HCT116 (cell line): ENCODE measurements around the gene RBBP8NL. TPM values are rescaled to one million over a fixed set of nuclear protein-coding genes. Genes with fewer than 3 reads are reported as not detected.

Source experiments
- ATAC-seq: fragments of 200-7000 bp; cut with Tn5 transposase; 2 replicates; pipeline ENCODE4 v1.9.1; 2020; ENCODE audit warnings: mild to moderate bottlenecking, moderate library complexity
- BruUV-seq: library from RNA; stranded (reverse); fragments of 400-500 nt; replicated peaks from 2 replicates; lab custom pipeline; 2021; lab: Mats Ljungman, UMichigan
- CTCF ChIA-PET: fragments of 300-600 bp; sonication (Branson Sonifier 250); formaldehyde crosslinking; loops from one replicate; lab custom pipeline; 2021; ENCODE audit warnings: antibody characterized with exemption; lab: Charles Lee
- POLR2A ChIA-PET: fragments of 300-600, 350-600 bp; sonication (Branson Sonifier 250); formaldehyde crosslinking; loops from one replicate; lab custom pipeline; 2021; ENCODE audit warnings: antibody characterized with exemption; lab: Charles Lee
- RAD21 ChIA-PET, 2 experiments: fragments of 300-600 bp; sonication (Branson Sonifier 250); formaldehyde crosslinking; loops; one replicate each; lab custom pipeline; 2023; ENCODE audit warnings: low total read pairs in 2 of 2; ENCODE audit not compliant: uncharacterized antibody in 2 of 2, unreplicated experiment in 2 of 2, low non-redundant PET in 1 of 2; lab: Charles Lee
- DNase-seq: peaks from one replicate; pipeline ENCODE4 v3.0.0-alpha.2; 2010; ENCODE audit warnings: low read depth, low spot score
- H2AFZ ChIP-seq: fragments of 200-600 bp; shearing (Covaris generic), sonication (generic); 2 replicates; pipeline ENCODE4 v1.6.1; 2017; ENCODE audit warnings: low read depth, mixed run types, mixed read lengths, antibody characterized with exemption, low read length; ENCODE audit not compliant: poor library complexity, severe bottlenecking
- H3K27ac ChIP-seq: 2 replicates; pipeline ENCODE4 v1.5.1; 2012; ENCODE audit warnings: low read depth, low read length
- H3K27me3 ChIP-seq: fragments of 200-600 bp; sonication (generic); 2 replicates; pipeline ENCODE4 v1.6.1; 2016; ENCODE audit warnings: mixed run types, low read length, mixed read lengths; ENCODE audit not compliant: insufficient read depth
- H3K36me3 ChIP-seq, 2 experiments: fragments of 200-500 bp in 1 of 2; fragments of 200-600 bp in 1 of 2; sonication (Bioruptor generic) in 1 of 2; sonication (generic) in 1 of 2; 2 replicates each; pipeline versions ENCODE4 v1.5.1 to v1.6.1; 2014 to 2016; ENCODE audit warnings: low read length in 2 of 2, inconsistent platforms in 1 of 2, mixed read lengths in 1 of 2, mixed run types in 1 of 2; ENCODE audit not compliant: insufficient read depth in 2 of 2, control insufficient read depth in 1 of 2
- H3K4me1 ChIP-seq, 2 experiments: fragments of 200-600 bp in 1 of 2; sonication (generic) in 1 of 2; 2 replicates each; pipeline versions ENCODE4 v1.5.1 to v1.6.1; 2012 to 2017; ENCODE audit warnings: low read length in 2 of 2, inconsistent platforms in 1 of 2, mild to moderate bottlenecking in 1 of 2, mixed read lengths in 1 of 2, mixed run types in 1 of 2, moderate library complexity in 1 of 2; ENCODE audit not compliant: insufficient read depth in 2 of 2, control insufficient read depth in 1 of 2
- H3K4me2 ChIP-seq: fragments of 200-600 bp; sonication (generic); 2 replicates; pipeline ENCODE4 v1.6.1; 2017; ENCODE audit warnings: mixed run types, low read length, mixed read lengths
- H3K4me3 ChIP-seq, 2 experiments: fragments of 200-600 bp in 1 of 2; sonication (generic) in 1 of 2; replicated peaks in 1 of 2; 2 replicates each; pipeline ENCODE4 v1.5.1; 2011 to 2016; ENCODE audit warnings: low read length in 2 of 2, control low read depth in 1 of 2, low read depth in 1 of 2, mild to moderate bottlenecking in 1 of 2, mixed read lengths in 1 of 2, mixed run types in 1 of 2
- H3K79me2 ChIP-seq: fragments of 200-600 bp; sonication (generic); 2 replicates; pipeline ENCODE4 v1.6.1; 2017; ENCODE audit warnings: mild to moderate bottlenecking, mixed run types, low read length, moderate library complexity, mixed read lengths; ENCODE audit not compliant: insufficient read depth
- H3K9ac ChIP-seq: fragments of 200-600 bp; sonication (generic); 2 replicates; pipeline ENCODE4 v1.6.1; 2016; ENCODE audit warnings: low read length, mixed read lengths
- H3K9me2 ChIP-seq: fragments of 200-600 bp; sonication (generic), shearing (Covaris generic); 2 replicates; pipeline ENCODE4 v1.6.1; 2017; ENCODE audit warnings: mixed run types, mild to moderate bottlenecking, moderate library complexity; ENCODE audit not compliant: insufficient read depth
- H3K9me3 ChIP-seq, 2 experiments: fragments of 200-500 bp in 1 of 2; fragments of 200-600 bp in 1 of 2; sonication (Bioruptor generic) in 1 of 2; sonication (generic) in 1 of 2; 2 replicates each; pipeline ENCODE4 v1.6.1; 2014 to 2017; ENCODE audit warnings: low read length in 2 of 2, mixed read lengths in 2 of 2, inconsistent platforms in 1 of 2, low read depth in 1 of 2, mild to moderate bottlenecking in 1 of 2, mixed run types in 1 of 2, moderate library complexity in 1 of 2; ENCODE audit not compliant: control insufficient read depth in 1 of 2, insufficient read depth in 1 of 2
- H4K20me1 ChIP-seq: fragments of 200-600 bp; sonication (generic), shearing (Covaris generic); 2 replicates; pipeline ENCODE4 v1.6.1; 2017; ENCODE audit warnings: mixed run types, mild to moderate bottlenecking, moderate library complexity; ENCODE audit not compliant: insufficient read depth
- SIN3A ChIP-seq: IDR thresholded peaks from 2 replicates; pipeline ENCODE4 v1.6.1; 2012; ENCODE audit warnings: low read depth
- TCF7L2 ChIP-seq: IDR thresholded peaks from 2 replicates; pipeline ENCODE4 v1.7.0; 2011; ENCODE audit warnings: borderline replicate concordance, inconsistent platforms; ENCODE audit not compliant: insufficient read depth, insufficient read length; ENCODE audit errors: extremely low read depth
- intact Hi-C: fragments of 100-400 bp; cut with micrococcal nuclease; formaldehyde crosslinking; loops from 2 replicates; pipeline ENCODE4 v1.10.0; 2022
- total RNA-seq: library from RNA; stranded (reverse); gene quantifications from one replicate; pipeline ENCODE4 v1.2.1, GENCODE V29; 2021; ENCODE audit not compliant: unreplicated experiment
- TF ChIP-seq, protein P1 (sequence below): IDR thresholded peaks from 2 replicates; pipeline ENCODE4 v1.6.1; 2012
- TF ChIP-seq, protein P2 (sequence below), 3 experiments: fragments of 200-600 bp in 1 of 3; sonication (generic) in 1 of 3; IDR thresholded peaks in 2 of 3; conservative IDR thresholded peaks in 1 of 3; 2 replicates each; pipeline ENCODE4 v1.5.1; 2012 to 2017; ENCODE audit warnings: low read depth in 2 of 3, low read length in 2 of 3, antibody characterized with exemption in 1 of 3, borderline replicate concordance in 1 of 3, control low read depth in 1 of 3, mild to moderate bottlenecking in 1 of 3, mixed read lengths in 1 of 3, mixed run types in 1 of 3, moderate library complexity in 1 of 3; ENCODE audit not compliant: insufficient read depth in 1 of 3

The RBBP8NL gene
- total RNA-seq, 1 experiment from 2014 or later = 0.59 TPM

DNA sequence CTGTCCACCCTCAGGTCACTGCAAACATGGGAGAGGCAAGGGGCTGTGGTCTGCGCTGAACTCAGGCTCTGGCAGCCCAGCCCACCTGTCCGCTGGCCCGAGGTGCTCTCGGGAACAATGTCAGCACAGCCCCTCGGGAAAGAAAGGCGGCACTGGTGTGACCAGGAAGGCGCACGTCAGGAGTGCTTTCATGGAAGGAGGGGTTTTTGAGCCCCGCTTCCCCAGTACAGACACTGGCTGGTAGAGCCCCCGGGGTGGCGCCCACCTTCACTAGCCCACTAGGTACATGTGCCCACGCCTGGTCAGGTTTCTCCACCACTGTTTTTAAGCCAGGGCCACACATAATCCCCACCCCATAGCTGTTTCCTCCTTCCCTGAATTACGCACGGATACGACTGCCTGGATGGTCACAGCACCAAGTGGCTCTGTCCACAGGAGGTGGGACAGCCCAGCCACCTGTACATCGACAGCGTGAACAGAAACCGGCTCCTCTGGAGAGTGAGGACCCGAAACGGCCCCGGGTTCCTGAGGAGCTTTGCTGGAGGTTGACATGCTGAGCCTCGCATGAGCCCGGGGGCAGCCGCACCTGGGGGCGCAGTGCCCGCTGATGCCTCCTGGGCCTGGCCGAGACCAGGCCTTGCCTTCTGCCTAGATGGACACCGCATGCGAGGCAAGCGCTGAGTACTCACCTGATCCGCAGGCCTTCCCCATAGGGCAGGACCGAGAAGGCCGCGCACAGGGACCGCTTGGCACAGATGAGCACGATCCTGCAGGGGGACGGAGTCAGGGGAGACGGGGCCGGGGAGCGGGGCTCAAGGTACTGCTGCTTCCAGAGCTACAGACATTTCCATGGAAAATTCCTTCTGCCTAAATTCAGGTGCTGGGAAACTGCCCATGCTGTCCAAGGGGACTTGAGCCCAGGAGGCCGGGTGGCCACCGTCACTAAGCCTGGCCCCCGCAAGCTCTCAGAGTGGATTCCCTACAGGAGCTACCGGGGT is 32.8 kb downstream of the RBBP8NL start:
- Histone ChIP-seq H3K9me3 (no peaks in the 10 kb centered on the region), H3K79me2 (peaks cover 1% of the 10 kb centered on the region; the same call in 1 of the 2 replicates), H4K20me1 (peaks cover 2% of the 10 kb centered on the region; the same call in 1 of the 2 replicates), H3K9ac (no peak overlapping the region), H3K9me2 (no peaks in the 10 kb centered on the region), H2AFZ (no peak overlapping the region), H3K4me3 (no peak overlapping the region), H3K36me3 (peaks cover 0 to 3% of the 10 kb centered on the region in 2 experiments; a peak in 2 of 4 replicates), H3K27ac (no peak overlapping the region), H3K4me2 (no peak overlapping the region), H3K27me3 (no peaks in the 10 kb centered on the region), H3K4me1 (peaks cover 0 to 2% of the 10 kb centered on the region in 2 experiments; a peak in 1 of 4 replicates)
- no peak for TF ChIP-seq SIN3A
- TF ChIP-seq, protein P1, sequence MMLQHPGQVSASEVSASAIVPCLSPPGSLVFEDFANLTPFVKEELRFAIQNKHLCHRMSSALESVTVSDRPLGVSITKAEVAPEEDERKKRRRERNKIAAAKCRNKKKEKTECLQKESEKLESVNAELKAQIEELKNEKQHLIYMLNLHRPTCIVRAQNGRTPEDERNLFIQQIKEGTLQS = no peak
- TF ChIP-seq, protein P2, sequence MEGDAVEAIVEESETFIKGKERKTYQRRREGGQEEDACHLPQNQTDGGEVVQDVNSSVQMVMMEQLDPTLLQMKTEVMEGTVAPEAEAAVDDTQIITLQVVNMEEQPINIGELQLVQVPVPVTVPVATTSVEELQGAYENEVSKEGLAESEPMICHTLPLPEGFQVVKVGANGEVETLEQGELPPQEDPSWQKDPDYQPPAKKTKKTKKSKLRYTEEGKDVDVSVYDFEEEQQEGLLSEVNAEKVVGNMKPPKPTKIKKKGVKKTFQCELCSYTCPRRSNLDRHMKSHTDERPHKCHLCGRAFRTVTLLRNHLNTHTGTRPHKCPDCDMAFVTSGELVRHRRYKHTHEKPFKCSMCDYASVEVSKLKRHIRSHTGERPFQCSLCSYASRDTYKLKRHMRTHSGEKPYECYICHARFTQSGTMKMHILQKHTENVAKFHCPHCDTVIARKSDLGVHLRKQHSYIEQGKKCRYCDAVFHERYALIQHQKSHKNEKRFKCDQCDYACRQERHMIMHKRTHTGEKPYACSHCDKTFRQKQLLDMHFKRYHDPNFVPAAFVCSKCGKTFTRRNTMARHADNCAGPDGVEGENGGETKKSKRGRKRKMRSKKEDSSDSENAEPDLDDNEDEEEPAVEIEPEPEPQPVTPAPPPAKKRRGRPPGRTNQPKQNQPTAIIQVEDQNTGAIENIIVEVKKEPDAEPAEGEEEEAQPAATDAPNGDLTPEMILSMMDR (IDR thresholded peaks at IDR 0.05 in 2 of 3, conservative IDR thresholded peaks at IDR 0.05 in 1 of 3; ENCODE audit: borderline replicate concordance in 1 of 3, insufficient read depth in 1 of 3, low read depth in 2 of 3, low read length in 2 of 3) = no peak
- no peak for TF ChIP-seq TCF7L2
- BruUV-seq = no TSS peak
- no peak for DNase-seq
- intact Hi-C loops = no loop called here
- POLR2A ChIA-PET = no interaction called here
- no peak for ATAC-seq
- RAD21 ChIA-PET = no interaction called here
- CTCF ChIA-PET = no interaction called here
